ENCODE data around the gene VGLL1.
A peak's percentile ranks its signal among the peaks of the same experiment; 100 is the strongest.

Gene VGLL1

DNA sequence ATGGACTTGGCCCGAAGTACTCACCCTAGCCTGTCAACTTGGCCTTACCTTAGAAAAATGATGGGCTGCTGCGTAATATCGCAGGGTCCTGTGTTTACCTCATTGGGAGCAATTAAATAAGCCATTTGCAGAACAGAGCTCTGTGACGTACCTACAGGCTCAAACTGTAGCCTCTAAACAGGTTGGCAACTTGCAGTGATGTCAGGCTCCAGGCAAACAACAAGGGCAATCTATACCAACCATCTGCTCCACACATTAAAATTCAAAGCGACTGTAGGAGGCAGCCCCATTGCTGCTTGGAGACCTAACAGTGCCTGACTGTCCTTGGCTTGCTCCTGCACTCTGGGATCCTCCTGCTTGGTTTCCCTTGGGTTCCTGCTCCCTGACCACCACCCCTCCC is 17.2 kb downstream of the VGLL1 start:
- no peak for DNase-seq (ENCODE audit: insufficient read length, low spot score)
- no peak for FAIRE-seq

DNA sequence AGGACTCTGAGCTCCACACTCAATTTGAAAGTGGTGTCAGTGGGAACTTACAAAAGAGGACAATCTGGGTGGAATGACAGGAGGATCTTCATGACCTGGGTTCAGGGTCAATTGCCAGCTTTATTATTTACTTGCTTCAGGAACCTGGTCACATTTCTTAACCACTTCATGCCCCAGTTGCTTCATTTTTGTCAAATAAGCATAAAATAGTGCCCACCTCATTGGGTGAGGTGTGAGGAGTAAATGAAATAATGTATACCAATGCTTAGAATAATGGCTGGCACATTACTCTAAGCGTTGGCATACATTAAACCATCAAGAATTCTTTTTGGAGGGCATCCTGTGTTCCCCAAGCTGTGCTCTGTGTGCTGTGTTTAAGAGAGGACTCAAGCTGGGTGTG is 19.4 kb downstream of the VGLL1 start:
- no peak for FAIRE-seq
- no peak for DNase-seq (ENCODE audit: insufficient read length, low spot score)

DNA sequence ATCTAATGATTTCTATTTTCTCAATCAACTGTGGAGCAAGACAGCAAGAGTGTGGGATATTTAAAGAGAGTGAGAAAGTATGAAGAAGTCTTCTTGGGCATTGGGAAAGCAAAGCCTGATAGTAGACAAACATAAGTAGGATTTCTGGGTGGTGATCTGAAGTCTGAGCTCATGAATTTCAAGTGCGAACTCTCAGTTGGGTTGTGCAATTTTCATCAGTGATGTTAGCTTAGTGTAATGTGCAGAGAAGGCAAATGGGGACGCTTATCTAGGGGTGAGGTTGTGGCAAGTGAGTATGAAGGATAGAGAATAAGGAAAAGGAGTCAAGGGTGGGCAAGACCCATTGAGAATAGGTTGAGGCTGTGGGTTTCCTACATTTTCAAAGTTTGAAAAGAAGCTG is 23.7 kb downstream of the VGLL1 start:
- FAIRE-seq (no peak), DNase-seq (ENCODE audit: insufficient read length, low spot score) (no peak)

DNA sequence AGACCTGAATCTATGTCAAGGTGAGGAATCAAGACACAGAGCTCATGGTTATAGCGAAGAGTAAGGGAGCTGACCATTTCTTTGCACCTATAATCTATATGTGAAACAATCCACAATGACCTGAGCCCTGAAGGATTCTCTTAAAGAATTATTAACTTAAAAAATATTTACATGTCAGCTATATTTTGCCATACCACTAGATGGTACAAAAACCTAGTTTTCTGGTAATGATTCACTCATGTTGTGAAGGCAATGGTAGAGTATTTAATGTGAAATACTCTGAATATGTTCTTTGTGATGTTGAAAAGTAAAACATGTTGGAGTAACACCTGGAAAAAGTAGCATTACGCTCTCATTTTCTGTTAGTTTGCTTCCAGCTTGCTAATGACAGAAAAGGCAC is 40.0 kb downstream of the VGLL1 start:
- FAIRE-seq = peak; percentile 94
- DNase-seq (ENCODE audit: insufficient read length, low spot score) = peak; percentile 3

DNA sequence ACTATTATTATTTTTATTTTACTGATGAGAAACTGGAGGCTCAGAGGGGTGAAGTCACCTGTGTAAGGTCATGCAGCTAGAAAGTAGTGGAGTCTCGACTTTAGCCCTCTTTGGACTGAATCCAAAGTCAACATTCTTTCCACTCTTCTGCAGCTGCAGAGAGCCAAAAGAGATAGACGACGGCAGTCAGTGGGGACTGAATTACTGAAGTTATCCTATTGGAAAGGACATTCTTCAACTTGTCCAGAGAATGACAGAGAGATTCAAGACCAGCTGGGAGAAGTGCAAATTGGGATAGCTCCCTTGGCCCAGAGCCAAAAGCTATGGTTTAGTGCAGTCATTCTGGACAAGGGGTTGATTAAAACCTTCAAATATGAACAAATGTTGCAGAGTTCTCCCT is 42.5 kb downstream of the VGLL1 start:
- FAIRE-seq (no peak), DNase-seq (ENCODE audit: insufficient read length, low spot score) (no peak)

DNA sequence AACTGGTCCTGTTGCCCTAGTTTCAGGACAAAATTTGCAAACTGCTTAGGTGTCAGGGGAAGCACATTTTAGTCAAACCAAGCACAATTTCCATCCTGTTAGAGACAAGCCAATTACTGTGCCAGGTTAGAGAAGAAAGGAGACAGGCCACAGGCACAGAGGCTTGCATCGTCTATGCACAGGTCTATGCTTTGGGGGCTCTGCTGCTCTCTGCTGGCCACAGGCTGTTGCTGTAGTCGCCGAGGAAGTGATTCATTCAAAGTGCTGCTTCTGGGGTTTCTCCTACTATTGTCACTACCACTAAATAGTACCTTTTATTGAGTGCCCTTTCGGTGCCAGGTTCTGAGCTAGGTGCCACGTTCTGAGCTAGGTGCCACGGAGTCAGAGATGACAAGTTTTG is 45.5 kb downstream of the VGLL1 start:
- peak; percentile 7 for DNase-seq (ENCODE audit: insufficient read length, low spot score)
- FAIRE-seq = peak; percentile 98

DNA sequence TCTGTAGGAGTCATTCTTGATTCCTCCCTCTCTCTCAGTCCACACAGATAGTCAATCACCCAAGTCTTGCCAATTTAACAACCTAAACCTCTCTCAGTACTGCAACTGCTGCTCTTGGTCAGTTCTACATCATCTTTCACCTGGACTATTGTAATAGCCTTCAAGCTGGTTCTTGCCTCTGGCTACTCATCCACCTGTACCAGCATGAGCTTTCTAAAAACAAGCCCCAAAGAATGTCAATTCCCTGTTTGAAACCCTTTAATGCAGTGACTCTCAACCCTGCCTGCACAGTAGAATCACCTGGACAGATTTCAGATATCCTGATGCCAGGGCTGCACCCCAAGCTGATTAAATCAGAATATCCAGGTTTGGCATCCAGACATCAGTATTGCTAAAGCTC is 48.3 kb downstream of the VGLL1 start:
- no peak for DNase-seq (ENCODE audit: insufficient read length, low spot score)
- FAIRE-seq = peak; percentile 47

DNA sequence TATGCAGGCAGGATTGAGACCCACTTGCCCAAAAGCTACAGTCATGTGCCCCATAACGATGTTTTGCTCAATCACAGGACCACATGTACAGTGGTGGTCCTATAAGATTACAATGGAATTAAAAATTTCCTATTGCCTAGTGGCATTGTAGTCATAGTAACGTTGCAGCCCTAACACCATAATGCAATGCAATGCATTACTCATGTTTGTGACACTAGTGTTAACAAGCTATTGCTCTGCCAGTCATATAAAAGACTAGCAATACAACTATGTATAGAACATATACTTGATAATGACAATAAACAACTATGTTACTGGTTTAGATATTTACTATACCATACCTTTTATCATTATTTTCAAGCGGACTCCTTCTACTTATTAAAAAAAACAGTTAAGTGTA is 50.6 kb downstream of the VGLL1 start:
- FAIRE-seq (peak; percentile 31), DNase-seq (ENCODE audit: insufficient read length, low spot score) (no peak)

DNA sequence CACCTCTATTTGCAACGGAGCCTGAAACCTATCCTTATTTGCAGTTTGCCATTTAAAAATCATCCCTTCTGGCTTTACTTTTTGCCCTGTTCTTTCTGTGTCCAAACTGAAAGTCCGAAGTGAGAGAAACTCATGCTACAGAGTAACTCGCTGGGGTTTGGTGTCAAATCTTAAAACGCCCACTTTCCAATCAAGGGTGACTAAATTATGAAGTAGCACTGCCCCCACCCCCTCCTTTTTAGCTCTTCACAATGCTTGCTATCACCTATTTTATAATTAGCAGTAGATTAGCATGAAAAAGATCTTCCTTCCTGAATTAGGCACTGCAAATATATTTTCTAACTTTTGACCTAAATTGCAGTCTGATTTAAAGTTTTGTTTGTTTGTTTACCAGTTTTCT is 52.5 kb downstream of the VGLL1 start:
- FAIRE-seq (no peak), DNase-seq (ENCODE audit: insufficient read length, low spot score) (no peak)

DNA sequence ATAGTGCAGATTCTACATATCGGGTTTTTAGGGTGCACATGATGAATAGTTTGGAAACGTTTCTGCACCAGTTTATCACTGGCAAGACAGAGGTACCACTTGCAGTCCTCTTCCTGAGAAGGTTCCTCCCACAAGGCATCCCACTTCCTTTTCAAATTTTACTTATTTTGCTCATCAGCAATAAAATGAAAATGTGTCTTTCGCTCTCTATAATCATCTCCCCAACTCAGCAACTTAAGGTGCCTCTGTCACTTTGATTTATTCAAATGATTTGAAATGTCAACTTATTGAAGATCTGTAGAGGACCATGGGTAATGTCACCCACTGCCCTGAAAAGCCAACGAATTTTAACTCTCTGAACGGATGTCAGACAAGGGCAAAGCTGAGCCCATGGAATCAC is 53.2 kb downstream of the VGLL1 start:
- DNase-seq (ENCODE audit: insufficient read length, low spot score) (no peak), FAIRE-seq (peak; percentile 76)

DNA sequence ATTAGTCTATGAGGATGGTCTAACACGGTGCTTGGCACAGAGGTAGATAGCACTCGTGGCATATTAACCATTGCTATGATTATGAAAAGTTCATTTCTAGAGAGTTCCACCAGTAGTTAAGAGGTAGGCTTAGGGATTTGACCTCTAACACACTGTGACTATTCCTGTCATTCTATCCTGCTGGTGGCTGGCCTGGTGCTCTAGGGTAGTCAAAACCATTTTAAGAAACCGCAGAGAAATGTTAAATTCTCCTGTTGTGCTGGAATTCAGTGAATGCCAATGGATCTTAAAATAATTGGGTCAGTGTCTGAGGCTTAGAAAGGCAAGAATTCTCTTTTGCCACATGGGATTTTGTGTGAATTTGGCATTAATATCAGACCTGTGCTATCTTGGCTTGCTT is 53.9 kb downstream of the VGLL1 start:
- FAIRE-seq = no peak

DNA sequence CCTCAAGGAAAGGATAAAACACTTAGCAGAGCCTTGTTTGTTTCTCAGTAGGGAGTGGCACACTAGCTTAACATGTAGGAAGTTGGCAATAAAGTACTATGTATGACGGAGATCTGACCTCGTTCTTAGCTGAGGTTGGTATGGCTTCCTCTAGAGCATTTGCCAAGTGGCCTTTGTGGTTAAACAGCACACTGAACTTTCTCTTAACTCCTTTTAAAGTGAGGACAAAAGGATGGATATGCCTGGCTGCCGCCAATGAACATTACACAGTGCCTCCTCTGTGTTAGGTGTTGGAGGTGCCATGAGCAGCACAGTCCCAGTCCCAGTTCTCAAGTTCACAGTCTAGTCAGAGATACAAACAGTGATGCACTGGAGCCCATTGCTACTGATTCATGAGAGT is 54.4 kb downstream of the VGLL1 start:
- DNase-seq (ENCODE audit: insufficient read length, low spot score) (no peak), FAIRE-seq (peak; percentile 84)

More for the DNA sequence above, 53.9 kb downstream of the VGLL1 start:
- no peak for DNase-seq (ENCODE audit: insufficient read length, low spot score)

DNA sequence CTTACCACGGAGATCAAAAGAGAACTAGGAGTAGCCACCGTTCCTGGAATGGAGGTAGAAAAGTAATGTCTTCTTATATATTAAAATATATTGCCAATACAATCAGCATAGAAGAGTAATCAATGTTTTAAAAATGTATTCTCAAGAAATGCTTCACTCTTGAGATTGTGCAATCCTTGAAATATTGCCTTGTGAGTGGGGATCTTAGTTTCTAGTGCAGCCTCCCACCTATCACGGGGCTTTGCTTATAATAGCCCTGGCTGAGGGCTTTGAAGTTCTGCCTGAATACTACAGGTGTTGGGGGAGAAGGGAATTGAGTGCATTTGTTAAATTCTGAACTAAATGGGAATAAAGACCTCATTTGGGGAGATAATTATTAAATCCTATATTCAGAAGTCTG is 55.5 kb downstream of the VGLL1 start:
- FAIRE-seq (peak; percentile 11), DNase-seq (ENCODE audit: insufficient read length, low spot score) (no peak)

DNA sequence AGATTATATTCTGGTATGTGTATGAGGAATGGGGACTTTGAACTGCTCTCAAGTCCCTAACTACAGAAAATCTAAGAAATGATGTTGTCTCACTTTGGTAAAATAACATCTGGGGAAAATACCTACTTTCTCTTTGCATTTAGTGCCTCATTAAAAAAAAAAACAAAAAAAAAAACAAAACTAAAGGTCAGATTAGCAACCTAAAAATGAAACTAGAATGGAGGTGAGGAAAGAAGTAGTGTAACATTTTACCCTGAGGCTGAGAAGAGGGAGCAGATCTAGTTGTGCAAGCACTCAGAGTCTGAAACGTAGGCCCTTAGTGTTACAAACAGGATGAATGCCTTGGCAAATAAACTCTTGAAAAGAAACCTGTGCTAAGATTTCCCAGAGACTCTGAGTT is 56.0 kb downstream of the VGLL1 start:
- peak; percentile 94 for FAIRE-seq
- no peak for DNase-seq (ENCODE audit: insufficient read length, low spot score)

DNA sequence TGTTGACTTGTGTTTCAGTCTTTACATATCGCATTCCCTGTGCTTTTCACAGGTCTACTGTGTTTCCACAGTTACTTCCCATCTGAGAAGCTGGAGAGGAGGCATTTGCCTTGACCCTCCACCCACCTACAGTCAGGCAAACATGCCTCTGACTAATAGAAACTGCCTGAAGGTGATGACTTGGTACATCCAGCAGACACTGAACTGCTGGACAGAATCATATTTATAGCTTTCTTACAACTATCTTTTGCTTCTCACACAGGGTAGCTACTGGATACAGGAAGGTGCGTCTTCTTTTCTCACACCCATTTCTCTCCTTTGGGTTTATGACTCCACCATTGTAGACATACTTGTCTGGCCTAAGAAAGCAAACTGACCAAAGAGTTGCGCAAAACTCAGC is 58.0 kb downstream of the VGLL1 start:
- FAIRE-seq (peak; percentile 87), DNase-seq (ENCODE audit: insufficient read length, low spot score) (no peak)

DNA sequence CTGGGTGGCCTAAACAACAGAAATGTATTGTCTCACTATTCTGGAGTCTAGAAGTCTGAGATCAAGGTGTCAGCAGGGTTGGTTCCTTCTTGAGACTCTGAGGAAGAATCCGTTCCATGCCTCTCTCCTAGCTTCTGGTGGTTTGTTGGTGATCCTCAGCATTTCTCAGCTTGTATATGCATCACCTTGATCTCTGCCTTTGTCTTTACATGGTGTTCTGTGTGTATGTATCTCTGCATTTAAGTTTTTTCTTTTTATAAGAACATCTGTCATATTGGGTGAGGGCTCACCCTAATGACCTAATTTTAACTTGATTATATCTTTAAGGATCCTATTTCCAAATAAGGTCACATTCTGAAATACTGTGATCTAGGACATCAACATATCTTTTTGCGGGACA is 65.3 kb downstream of the VGLL1 start:
- FAIRE-seq = no peak
- DNase-seq (ENCODE audit: insufficient read length, low spot score) = no peak

DNA sequence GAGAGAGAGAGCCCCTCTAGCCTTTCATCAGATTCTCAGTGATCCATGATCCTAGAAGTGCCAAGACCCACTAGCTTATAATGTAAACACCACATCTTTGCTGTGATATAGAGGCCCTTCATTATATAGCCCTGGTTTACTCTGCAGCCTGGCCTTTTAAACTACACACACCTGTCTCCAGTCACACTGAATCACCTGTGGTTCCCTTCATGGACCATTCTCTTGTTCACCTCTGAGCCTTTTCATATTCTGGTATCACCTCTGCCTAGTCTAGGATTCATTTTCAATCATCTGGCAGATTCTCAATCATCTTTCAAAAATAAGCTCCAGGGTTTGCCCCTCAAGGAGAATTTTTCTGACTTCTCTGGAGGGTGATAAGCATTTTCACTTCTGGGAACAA is 65.9 kb downstream of the VGLL1 start:
- FAIRE-seq = no peak

DNA sequence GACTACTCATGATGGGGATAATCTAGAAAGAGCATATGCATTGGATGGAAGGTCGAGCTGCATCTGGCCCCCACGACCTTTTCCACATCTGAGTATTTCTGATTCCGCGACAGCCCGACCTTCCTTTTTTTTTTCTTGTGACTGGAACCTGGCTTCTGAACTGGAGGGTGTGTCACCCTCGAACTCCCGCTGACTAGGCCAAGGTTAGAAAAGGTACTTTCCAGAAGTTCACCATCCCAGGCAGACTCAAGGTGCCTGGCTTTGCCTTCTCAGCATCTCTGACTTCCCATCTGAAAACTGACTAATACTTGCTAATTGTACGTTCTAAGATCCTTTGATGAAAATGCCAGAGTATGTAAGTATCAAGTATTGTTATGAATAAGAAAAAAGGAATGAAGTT is 66.6 kb downstream of the VGLL1 start:
- no peak for FAIRE-seq

More for the DNA sequence above, 65.9 kb downstream of the VGLL1 start:
- no peak for DNase-seq (ENCODE audit: insufficient read length, low spot score)

DNA sequence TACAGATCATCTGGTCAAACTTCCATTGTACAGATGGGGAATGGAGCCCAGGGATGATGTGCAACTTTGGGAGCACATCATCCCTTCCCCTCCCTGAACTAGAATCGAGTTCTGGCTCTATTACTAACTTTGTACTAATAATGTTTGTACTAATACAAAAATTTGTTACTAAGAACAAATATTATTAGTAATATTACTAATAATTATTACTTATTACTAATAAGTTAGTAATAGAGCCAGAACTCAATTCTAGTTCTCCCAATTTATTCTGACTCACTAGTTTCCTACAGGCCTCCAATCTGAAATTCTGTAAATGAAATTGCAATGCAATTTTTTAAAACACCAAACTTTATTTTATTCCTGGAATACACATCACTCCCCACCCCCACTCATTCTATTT is 68.0 kb downstream of the VGLL1 start:
- no peak for DNase-seq (ENCODE audit: insufficient read length, low spot score)
- FAIRE-seq = no peak

More for the DNA sequence above, 66.6 kb downstream of the VGLL1 start:
- DNase-seq (ENCODE audit: insufficient read length, low spot score) = no peak
